ENCODE data around the gene RPS25.

GRCh38 chr11:119006656-119007055, 11.5 kb downstream of the RPS25 start:
- TF ChIP-seq CTCF (IDR thresholded peaks at IDR 0.05; ENCODE audit: poor library complexity, severe bottlenecking) (no peak), EZH2 (IDR thresholded peaks at IDR 0.05; ENCODE audit: borderline replicate concordance, insufficient read depth, low read length, poor library complexity, severe bottlenecking) (no peak)

Data from neural cell (in vitro differentiated cells).